GM12873 (cell line): ENCODE measurements around the gene ESR1.

ENCODE experiments used
- CTCF ChIP-seq: IDR thresholded peaks from 2 replicates; pipeline ENCODE4 v1.5.1; 2012; ENCODE audit warnings: low read depth, mild to moderate bottlenecking, moderate library complexity, low read length, control low read depth; ENCODE audit not compliant: insufficient read depth; ENCODE audit errors: missing control alignments

The ESR1 gene

GRCh38 chr6:152130441-152130840 lies 323.0 kb downstream of the ESR1 start:
- no peak for TF ChIP-seq CTCF

- no peak for TF ChIP-seq CTCF
These were observed 328.4 kb downstream of the ESR1 start for GRCh38 chr6:152135755-152136448.

GRCh38 chr6:152136449-152136825 lies 329.0 kb downstream of the ESR1 start:
- no peak for TF ChIP-seq CTCF

GRCh38 chr6:152142105-152142504 lies 334.6 kb downstream of the ESR1 start:
- no peak for TF ChIP-seq CTCF

GRCh38 chr6:152143359-152143758 lies 335.9 kb downstream of the ESR1 start:
- TF ChIP-seq CTCF = no peak

- no peak for TF ChIP-seq CTCF
These were observed 338.9 kb downstream of the ESR1 start for GRCh38 chr6:152146385-152146784.

GRCh38 chr6:152147269-152147668 lies 339.8 kb downstream of the ESR1 start:
- no peak for TF ChIP-seq CTCF

GRCh38 chr6:152148412-152148811 lies 340.9 kb downstream of the ESR1 start:
- no peak for TF ChIP-seq CTCF
